GM12878 (cell line): Measurements from ENCODE around the gene APOBEC3B.

Experiments used
- BACH1 ChIP-seq: fragments of 450-650 bp; IDR thresholded peaks from 2 replicates; pipeline ENCODE4 v1.6.1; 2017; ENCODE audit warnings: mild to moderate bottlenecking, borderline replicate concordance
- BCL11A ChIP-seq: IDR thresholded peaks from 2 replicates; pipeline ENCODE4 v1.6.1; 2011; ENCODE audit warnings: low read depth, low read length
- BHLHE40 ChIP-seq, 2 experiments: fragments of 450-650 bp in 1 of 2; IDR thresholded peaks; 2 replicates each; pipeline ENCODE4 v1.6.1; 2011 to 2017; ENCODE audit warnings: low read depth in 2 of 2, borderline replicate concordance in 1 of 2, improper control_type of control experiment in 1 of 2, low read length in 1 of 2, mild to moderate bottlenecking in 1 of 2
- CTCF ChIP-seq, 3 experiments: IDR thresholded peaks in 2 of 3; conservative IDR thresholded peaks in 1 of 3; 2 replicates each; pipeline ENCODE4 v1.5.1; 2011; ENCODE audit warnings: low read depth in 3 of 3, low read length in 3 of 3, mild to moderate bottlenecking in 3 of 3, control low read depth in 2 of 3, moderate library complexity in 2 of 3, inconsistent platforms in 1 of 3, mixed read lengths in 1 of 3; ENCODE audit not compliant: control insufficient read depth in 2 of 3, insufficient read depth in 1 of 3; ENCODE audit errors: extremely low read depth in 1 of 3
- ESRRA ChIP-seq: IDR thresholded peaks from 2 replicates; pipeline ENCODE4 v1.6.1; 2012; ENCODE audit warnings: mild to moderate bottlenecking, low read length, improper control_type of control experiment
- FOXM1 ChIP-seq: IDR thresholded peaks from 2 replicates; pipeline ENCODE4 v1.6.1; 2012; ENCODE audit warnings: low read depth, mild to moderate bottlenecking, inconsistent platforms, low read length, moderate library complexity
- JUND ChIP-seq: IDR thresholded peaks from 2 replicates; pipeline ENCODE4 v1.6.1; 2012; ENCODE audit warnings: low read depth, mild to moderate bottlenecking, low read length, improper control_type of control experiment, moderate library complexity
- PKNOX1 ChIP-seq: fragments of 450-650 bp; IDR thresholded peaks from 2 replicates; pipeline ENCODE4 v1.6.1; 2016; ENCODE audit warnings: mild to moderate bottlenecking
- PML ChIP-seq: IDR thresholded peaks from 2 replicates; pipeline ENCODE4 v1.6.1; 2012; ENCODE audit warnings: low read length, inconsistent platforms
- POLR2A ChIP-seq: IDR thresholded peaks from 2 replicates; pipeline ENCODE4 v1.6.1; 2011; ENCODE audit warnings: low read depth, mild to moderate bottlenecking, low read length
- REST ChIP-seq: IDR thresholded peaks from 2 replicates; pipeline ENCODE4 v1.6.1; 2012; ENCODE audit warnings: mild to moderate bottlenecking, low read depth, low read length
- SIX5 ChIP-seq: IDR thresholded peaks from 2 replicates; pipeline ENCODE4 v1.6.1; 2011; ENCODE audit warnings: mild to moderate bottlenecking, low read depth, low read length, moderate library complexity; ENCODE audit not compliant: severe bottlenecking
- TCF12 ChIP-seq: IDR thresholded peaks from 2 replicates; pipeline ENCODE4 v1.6.1; 2011; ENCODE audit warnings: low read depth, mild to moderate bottlenecking, low read length
- ZZZ3 ChIP-seq: IDR thresholded peaks from 2 replicates; pipeline ENCODE4 v1.6.1; 2011; ENCODE audit warnings: low read depth; ENCODE audit not compliant: control insufficient read depth, insufficient read length

- no peak for TF ChIP-seq SIX5
- no peak for TF ChIP-seq JUND
- TF ChIP-seq CTCF (IDR thresholded peaks at IDR 0.05 in 2 of 3, conservative IDR thresholded peaks at IDR 0.05 in 1 of 3; ENCODE audit: control insufficient read depth in 2 of 3, extremely low read depth in 1 of 3, insufficient read depth in 1 of 3, low read depth in 3 of 3, low read length in 3 of 3) = no peak
- TF ChIP-seq REST = no peak
- TF ChIP-seq ESRRA = no peak
- no peak for TF ChIP-seq FOXM1
- no peak for TF ChIP-seq ZZZ3
- no peak for TF ChIP-seq BCL11A
- no peak for TF ChIP-seq TCF12
- no peak for TF ChIP-seq BHLHE40 (IDR thresholded peaks at IDR 0.05; ENCODE audit: borderline replicate concordance in 1 of 2, low read depth in 2 of 2, low read length in 1 of 2)
- TF ChIP-seq BACH1 = no peak
- TF ChIP-seq POLR2A = no peak
- TF ChIP-seq PML = no peak
- no peak for TF ChIP-seq PKNOX1
Observed at GRCh38 chr22:38950527-38951295, 31.4 kb upstream of the APOBEC3B start.
